Stimulated activated CD4-positive, alpha-beta T cell treated with anti-CD3 and anti-CD28 coated beads, Interleukin-1b, Interleukin-23, amount 100 ng/mL, for 1 hour (primary cell): Measurements from ENCODE around the gene CDH26.

Source experiments
- DNase-seq, 2 donors: peaks; one replicate each; pipeline ENCODE4 v3.0.0-alpha.2; 2020; ENCODE audit warnings: low read depth in 2 of 2

CDH26 gene

DNA sequence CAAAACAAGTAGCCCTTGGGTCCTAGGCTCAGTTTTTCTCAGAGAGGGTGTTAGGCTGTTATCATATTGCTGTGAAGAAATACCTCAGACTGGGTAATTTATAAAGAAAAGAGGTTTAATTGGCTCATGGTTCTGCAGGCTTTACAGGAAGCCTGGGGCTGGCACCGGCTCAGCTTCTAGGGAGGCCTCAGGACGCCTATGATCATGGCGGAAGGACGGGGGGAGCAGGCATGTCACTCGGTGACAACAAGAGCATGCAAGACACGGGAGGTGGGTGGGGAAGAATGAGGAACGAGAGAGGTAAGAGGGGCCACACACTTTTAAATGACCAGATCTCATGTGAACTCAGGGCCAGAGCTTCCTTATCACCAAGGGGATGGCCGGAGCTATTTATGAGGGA lies 26.9 kb downstream of the CDH26 start:
- DNase-seq = no peak

- DNase-seq = no peak
Observed at GRCh38 chr20:59985864-59986263, 27.6 kb downstream of the CDH26 start.

GRCh38 chr20:59987135-59987534 lies 28.9 kb downstream of the CDH26 start:
- DNase-seq = no peak

DNA sequence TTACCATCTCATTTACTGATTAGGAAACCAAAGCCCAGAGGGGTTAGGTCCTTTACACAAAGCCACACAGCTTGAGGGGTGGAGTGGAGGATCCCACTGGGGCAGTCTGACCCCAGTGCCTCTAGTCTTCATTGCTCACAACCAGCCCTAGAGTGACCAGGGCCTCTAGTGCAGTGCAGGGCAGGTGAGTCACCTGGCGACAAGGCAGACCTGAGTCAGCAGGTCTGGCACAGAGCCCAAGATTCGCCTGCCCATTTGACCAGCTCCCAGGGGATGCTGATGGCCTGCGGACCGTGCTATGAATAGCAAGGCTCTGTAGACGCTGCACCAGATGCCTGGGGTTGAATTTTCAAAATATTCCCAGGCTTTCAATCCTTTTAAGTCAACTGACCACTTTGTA lies 29.9 kb downstream of the CDH26 start:
- no peak for DNase-seq

- no peak for DNase-seq
Observed at GRCh38 chr20:59992526-59993084, 34.4 kb downstream of the CDH26 start.

GRCh38 chr20:59993736-59994430 lies 35.7 kb downstream of the CDH26 start:
- DNase-seq = no peak

- DNase-seq = no peak
Observed at GRCh38 chr20:59994697-59995122, 36.5 kb downstream of the CDH26 start.

- DNase-seq = no peak
Observed at GRCh38 chr20:59996108-59996507, 37.9 kb downstream of the CDH26 start.

DNA sequence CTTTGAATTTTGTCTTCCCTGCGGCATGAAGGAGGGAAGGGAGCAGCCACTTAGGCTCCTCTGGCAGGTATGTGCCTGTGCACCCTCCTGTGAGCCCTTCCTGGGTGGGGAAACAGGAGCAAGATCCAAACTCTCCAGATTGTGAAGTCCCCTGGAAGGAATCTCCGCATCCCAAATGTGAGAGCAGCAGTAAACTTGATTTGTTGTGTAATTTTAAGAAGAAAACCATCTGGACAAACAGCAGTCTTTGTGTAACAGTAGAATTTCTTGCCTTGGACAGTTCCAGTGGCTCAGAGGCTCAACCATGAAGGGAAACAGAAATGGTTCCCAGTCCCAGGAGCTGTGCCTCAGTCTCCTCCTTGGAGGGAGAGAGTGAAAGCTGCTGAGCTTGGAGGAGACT lies 39.7 kb downstream of the CDH26 start:
- DNase-seq = no peak

- no peak for DNase-seq
Observed at GRCh38 chr20:59999502-59999901, 41.3 kb downstream of the CDH26 start.

GRCh38 chr20:60000271-60001042 lies 42.2 kb downstream of the CDH26 start:
- no peak for DNase-seq

GRCh38 chr20:60001108-60001507 lies 42.9 kb downstream of the CDH26 start:
- DNase-seq = no peak

DNA sequence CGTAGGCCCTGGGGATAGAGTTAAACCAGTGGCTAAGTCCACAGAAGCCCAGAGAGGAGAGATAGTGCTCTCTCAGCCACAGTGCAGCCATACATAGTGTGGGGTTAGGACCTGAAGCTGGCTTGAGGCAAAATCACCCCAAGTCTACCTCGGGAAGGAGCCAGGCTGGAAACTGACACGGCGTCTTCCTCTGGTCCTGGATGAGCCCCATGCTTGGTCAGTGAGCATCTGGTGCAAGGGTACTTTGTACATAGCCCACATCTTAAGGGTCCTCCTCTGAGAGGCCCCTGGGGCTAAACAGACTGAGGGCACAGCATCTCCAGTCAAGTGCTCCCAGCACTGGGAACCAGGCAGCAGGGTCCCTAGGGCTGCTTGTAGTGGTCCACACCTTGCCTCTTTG lies 45.6 kb downstream of the CDH26 start:
- no peak for DNase-seq

DNA sequence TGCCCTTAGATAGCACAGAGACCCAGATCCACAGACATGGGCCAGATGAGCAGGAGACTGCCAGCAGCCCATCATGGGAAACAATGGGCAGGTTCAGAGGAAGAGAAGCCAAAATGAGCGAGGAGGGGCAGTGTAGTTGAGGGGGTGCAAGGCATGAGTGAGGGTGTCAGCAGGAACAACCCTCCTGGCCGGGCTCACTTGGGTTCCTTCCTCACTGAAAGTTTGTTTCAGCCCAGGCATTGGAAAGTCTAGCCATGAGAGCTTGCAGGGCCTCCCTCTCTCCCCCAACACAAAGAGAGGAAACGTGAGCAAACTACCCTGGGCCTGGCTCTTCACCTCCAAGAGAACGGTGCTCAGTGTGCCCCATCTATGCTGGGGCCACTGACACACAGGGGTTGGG lies 48.0 kb downstream of the CDH26 start:
- no peak for DNase-seq

GRCh38 chr20:60007464-60007863 lies 49.2 kb downstream of the CDH26 start:
- no peak for DNase-seq

- DNase-seq = no peak
Observed at GRCh38 chr20:60008130-60008808, 50.0 kb downstream of the CDH26 start.

DNA sequence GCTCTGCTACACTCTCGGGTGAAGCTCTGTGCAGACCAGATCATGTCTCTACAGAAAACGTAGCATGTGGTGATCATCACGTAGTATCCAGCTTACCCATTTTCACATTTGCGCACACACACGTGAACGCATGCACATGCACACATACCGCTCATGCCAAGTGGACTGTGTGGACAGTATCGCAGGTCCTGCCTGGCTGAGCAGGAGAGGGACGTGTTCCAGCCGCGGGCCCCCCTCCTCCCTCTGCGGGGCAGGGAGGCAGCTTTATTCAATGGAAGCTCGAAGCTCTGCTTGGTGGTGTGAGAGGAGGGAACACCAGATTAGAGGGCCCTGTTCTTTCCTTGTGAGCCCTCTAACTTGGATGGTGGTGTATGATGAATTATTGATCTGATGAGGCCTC lies 51.1 kb downstream of the CDH26 start:
- no peak for DNase-seq

DNA sequence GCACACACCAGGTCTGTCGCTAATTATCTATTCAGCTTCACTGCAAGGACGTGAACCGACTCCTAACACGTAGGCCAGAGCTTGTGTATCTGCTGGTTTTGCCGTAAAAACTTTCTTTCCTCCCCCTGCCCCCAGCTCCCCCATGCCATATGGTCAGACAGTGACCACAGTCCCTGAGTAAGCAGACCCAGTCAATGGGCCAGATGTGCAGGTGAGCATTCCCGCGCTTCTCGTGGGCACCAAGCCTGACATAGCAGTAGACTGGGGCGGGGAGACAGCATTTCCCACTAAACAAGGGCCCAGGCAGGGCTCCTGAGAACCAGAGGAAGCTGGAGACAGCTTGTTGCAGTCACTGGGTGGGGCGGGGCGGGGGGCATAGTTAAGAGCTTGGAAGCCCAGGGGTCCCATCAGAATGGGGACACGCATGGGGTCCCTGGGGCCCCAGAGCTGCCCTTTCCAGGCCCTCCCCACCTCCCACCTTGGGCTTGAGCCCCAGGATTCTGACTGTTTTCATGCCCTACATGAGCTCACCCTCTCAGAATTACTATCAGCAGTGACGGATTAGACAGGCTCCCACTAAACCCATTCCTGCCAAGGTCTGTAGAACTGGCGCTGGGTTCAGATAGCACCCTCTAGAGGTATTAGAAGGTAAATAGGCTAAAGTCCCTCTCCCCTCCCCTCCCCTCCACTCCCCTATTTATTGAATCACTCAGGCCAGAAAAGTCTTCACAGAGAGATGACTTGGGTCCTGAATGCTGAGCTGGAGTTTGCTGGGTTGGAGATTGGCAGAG lies 51.8 kb downstream of the CDH26 start:
- DNase-seq = no peak

DNA sequence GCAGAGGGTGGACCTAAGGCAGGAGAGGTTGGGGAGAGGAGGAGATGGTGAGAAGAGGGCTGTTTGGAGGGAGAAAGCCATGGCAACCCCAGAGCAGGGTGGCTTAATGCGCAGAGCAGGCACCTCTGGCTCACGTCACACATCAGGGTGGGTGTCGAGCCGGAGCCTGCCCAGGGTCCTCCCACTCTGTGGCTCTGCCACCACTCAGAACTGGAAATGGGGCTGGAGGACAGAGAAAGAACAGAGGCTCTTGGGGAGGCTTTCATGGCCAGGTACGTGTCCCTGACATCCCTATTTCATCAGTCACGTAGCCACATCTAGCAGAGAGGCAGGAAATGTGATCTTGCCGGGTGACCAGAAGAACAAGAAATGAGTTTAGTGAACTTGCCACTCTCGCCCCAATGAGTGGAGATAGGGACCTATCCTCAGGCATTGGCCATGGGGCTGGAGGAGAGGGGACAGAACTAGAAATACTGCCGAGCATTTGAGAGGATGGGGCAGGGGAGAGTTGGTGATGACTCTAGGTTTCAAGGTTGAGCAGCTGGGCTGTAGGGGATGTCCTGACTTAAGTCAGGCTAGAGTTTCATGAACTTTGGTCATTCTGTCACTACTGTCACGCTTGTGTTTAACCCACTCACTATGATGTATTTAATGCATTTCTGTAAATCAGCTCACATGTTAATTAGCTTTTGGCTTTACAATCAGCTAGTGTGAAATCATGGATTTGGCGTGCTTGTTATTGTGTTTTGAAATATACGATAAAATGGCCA lies 52.7 kb downstream of the CDH26 start:
- no peak for DNase-seq

GRCh38 chr20:60011512-60012507 lies 53.6 kb downstream of the CDH26 start:
- no peak for DNase-seq
